Measurements from ENCODE around the gene MAMDC2. TPM values are rescaled to one million over a fixed set of nuclear protein-coding genes. Genes with fewer than 3 reads are reported as not detected.

The MAMDC2 gene
- total RNA-seq, 1 experiment from 2014 or later: 4.6 TPM

DNA sequence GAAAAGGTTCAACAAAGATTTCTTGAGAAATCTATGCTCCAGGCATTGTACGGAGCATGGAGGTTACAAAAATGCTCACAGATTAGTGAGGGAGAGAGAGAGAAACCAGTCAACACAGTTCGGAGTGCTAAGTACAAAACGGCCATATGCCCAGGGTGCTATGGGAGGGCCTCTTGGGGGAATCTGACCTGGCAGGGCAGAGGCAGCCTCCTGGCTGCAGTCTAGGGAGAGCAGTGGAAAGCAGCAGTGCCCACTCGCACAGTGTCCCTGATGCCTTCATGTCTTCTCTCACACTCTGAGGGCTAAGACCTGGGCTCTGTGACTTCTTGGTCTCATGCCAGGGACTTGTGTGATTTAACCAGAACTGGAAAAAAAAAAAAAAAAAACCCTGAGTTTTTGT is 185.4 kb downstream of the MAMDC2 start:
- no CpG with 5 or more reads among the region's 4 CpGs for WGBS (ENCODE audit: extremely low coverage, insufficient read length, low lambda C conversion rate)
- Histone ChIP-seq H2BK15ac (ENCODE audit: low read depth, low read length) (no peak overlapping the region), H4K20me1 (ENCODE audit: control insufficient read depth, insufficient read depth, insufficient read length) (no peaks in the 10 kb centered on the region), H3K56ac (ENCODE audit: insufficient read length, low read depth, low read length) (no peak overlapping the region), H3T11ph (ENCODE audit: low read length) (no peak overlapping the region), H3K4ac (ENCODE audit: low read depth, low read length) (no peak overlapping the region), H4K5ac (ENCODE audit: insufficient read length, low read depth, low read length) (no peak overlapping the region), H2AFZ (ENCODE audit: low read length) (no peak overlapping the region), H3K27ac (ENCODE audit: insufficient read length, low read depth, low read length) (no peak overlapping the region), H3K27me3 (ENCODE audit: insufficient read depth, low read length) (no peaks in the 10 kb centered on the region), H3K23ac (ENCODE audit: insufficient read length, low read depth, low read length) (no peak overlapping the region), H3K79me2 (ENCODE audit: insufficient read depth, low read length) (no peaks in the 10 kb centered on the region), H3K18ac (ENCODE audit: insufficient read length, low read depth, low read length) (no peak overlapping the region), H3K14ac (ENCODE audit: insufficient read depth, low read length) (no peak overlapping the region), H3K4me2 (ENCODE audit: insufficient read depth, insufficient read length, low read length) (no peak overlapping the region), H4K8ac (replicated peaks; ENCODE audit: insufficient read length, low read depth, low read length) (no peak overlapping the region), H4K91ac (ENCODE audit: insufficient read length, low read depth, low read length) (no peak overlapping the region), H3K9ac (ENCODE audit: extremely low read depth, insufficient read length, low read length) (no peak overlapping the region), H2AK5ac (ENCODE audit: insufficient read length, low read length) (no peak overlapping the region), H3K4me1 (ENCODE audit: insufficient read depth, low read length) (no peaks in the 10 kb centered on the region), H3K79me1 (ENCODE audit: insufficient read depth, low read depth, low read length, poor library complexity, severe bottlenecking) (no peaks in the 10 kb centered on the region), H2BK5ac (ENCODE audit: insufficient read length, low read length) (no peak overlapping the region), H3K23me2 (ENCODE audit: insufficient read length, low read depth, low read length, poor library complexity, severe bottlenecking) (no peaks in the 10 kb centered on the region), H2BK12ac (ENCODE audit: insufficient read length, low read depth, low read length) (no peak overlapping the region), H2BK120ac (ENCODE audit: low read depth, low read length, poor library complexity, severe bottlenecking) (no peak overlapping the region), H3K9me3 (ENCODE audit: control insufficient read depth, low read depth, low read length) (no peaks in the 10 kb centered on the region), H2BK20ac (ENCODE audit: low read depth, low read length, poor library complexity, severe bottlenecking) (no peak overlapping the region)
- no peaks in the 10 kb centered on the region for H3K27me3 Mint-ChIP-seq (ENCODE audit: low read depth)
- H3K4me3 Mint-ChIP-seq: no peak overlapping the region
- peaks cover 3 to 20% (median 13%) of the 10 kb centered on the region in 3 experiments; a peak in 4 of 7 replicates for H3K36me3 Mint-ChIP-seq (ENCODE audit: insufficient read depth in 1 of 3, low read depth in 3 of 3)
- H3K4me1 Mint-ChIP-seq: peaks cover 0 to 4% of the 10 kb centered on the region in 2 experiments; a peak in 1 of 4 replicates
- no peak for DNase-seq
- TF ChIP-seq, protein P1, sequence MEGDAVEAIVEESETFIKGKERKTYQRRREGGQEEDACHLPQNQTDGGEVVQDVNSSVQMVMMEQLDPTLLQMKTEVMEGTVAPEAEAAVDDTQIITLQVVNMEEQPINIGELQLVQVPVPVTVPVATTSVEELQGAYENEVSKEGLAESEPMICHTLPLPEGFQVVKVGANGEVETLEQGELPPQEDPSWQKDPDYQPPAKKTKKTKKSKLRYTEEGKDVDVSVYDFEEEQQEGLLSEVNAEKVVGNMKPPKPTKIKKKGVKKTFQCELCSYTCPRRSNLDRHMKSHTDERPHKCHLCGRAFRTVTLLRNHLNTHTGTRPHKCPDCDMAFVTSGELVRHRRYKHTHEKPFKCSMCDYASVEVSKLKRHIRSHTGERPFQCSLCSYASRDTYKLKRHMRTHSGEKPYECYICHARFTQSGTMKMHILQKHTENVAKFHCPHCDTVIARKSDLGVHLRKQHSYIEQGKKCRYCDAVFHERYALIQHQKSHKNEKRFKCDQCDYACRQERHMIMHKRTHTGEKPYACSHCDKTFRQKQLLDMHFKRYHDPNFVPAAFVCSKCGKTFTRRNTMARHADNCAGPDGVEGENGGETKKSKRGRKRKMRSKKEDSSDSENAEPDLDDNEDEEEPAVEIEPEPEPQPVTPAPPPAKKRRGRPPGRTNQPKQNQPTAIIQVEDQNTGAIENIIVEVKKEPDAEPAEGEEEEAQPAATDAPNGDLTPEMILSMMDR (conservative IDR thresholded peaks at IDR 0.05): no peak
- H3K9me3 Mint-ChIP-seq: peaks cover 10 to 11% of the 10 kb centered on the region in 2 experiments
- H3K27ac Mint-ChIP-seq: 0 out of 7 replicates have a peak overlapping the region, but pooled peaks of 1 of the 3 experiments have one; percentile 20
